Glutamatergic neuron (in vitro differentiated cells): ENCODE results near the gene C6orf89. TPM values are rescaled to one million over a fixed set of nuclear protein-coding genes. Genes with fewer than 3 reads are reported as not detected.

Experiments
- DNase-seq: peaks from one replicate; pipeline ENCODE4 v3.0.0; 2022
- H3K27ac Mint-ChIP-seq: one replicate; pipeline ENCODE4 v1.8.0; 2020; ENCODE audit warnings: mild to moderate bottlenecking, mixed read lengths, inconsistent platforms; ENCODE audit not compliant: unreplicated experiment
- H3K27me3 Mint-ChIP-seq: one replicate; pipeline ENCODE4 v1.8.0; 2020; ENCODE audit warnings: mild to moderate bottlenecking, moderate library complexity, mixed read lengths, inconsistent platforms; ENCODE audit not compliant: unreplicated experiment
- H3K36me3 Mint-ChIP-seq: one replicate; pipeline ENCODE4 v1.8.0; 2020; ENCODE audit warnings: mild to moderate bottlenecking, mixed read lengths, inconsistent platforms; ENCODE audit not compliant: unreplicated experiment
- H3K4me1 Mint-ChIP-seq: one replicate; pipeline ENCODE4 v1.8.0; 2020; ENCODE audit warnings: mild to moderate bottlenecking, low read depth, mixed read lengths, inconsistent platforms; ENCODE audit not compliant: unreplicated experiment
- H3K4me3 Mint-ChIP-seq: one replicate; pipeline ENCODE4 v1.8.0; 2020; ENCODE audit warnings: mild to moderate bottlenecking, mixed read lengths, inconsistent platforms; ENCODE audit not compliant: unreplicated experiment
- H3K9me3 Mint-ChIP-seq: one replicate; pipeline ENCODE4 v1.8.0; 2020; ENCODE audit warnings: mild to moderate bottlenecking, moderate library complexity, mixed read lengths, inconsistent platforms; ENCODE audit not compliant: unreplicated experiment
- CTCF ChIP-seq: fragments of 200-600 bp; sonication (generic); IDR thresholded peaks from one replicate; pipeline ENCODE4 v1.5.0; 2021; ENCODE audit not compliant: partially characterized antibody, unreplicated experiment
- total RNA-seq: library from RNA; stranded (reverse); fragmentation: NEBNext Ultra II Directional; extraction: Animal tissue kit (Norgen Biotek cat#: 25700); gene quantifications from one replicate; pipeline ENCODE4 v1.2.1, GENCODE V29; 2021; ENCODE audit not compliant: unreplicated experiment

C6orf89 gene
- total RNA-seq, 1 donor from 2014 or later, result 57.0 TPM

DNA sequence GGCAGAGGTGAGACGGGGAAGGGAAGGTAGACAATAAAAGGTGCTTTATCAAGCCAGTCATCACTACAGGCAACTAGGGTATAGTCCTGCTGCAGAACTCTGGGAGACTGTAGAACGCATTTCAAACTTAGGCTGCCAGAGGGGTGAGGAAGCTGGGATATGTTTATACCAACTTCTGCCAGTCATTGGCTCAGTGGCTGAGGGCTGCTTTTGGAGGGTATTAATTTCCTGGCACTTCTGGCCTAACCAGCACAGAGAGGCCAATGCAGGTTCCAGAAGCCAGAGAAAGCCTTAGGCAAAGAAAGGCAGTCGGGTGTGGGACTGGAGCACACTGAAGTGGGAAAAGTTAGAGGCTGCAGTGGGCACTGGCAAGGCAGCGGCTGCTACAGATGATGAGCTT lies 42.6 kb upstream of the C6orf89 start:
- TF ChIP-seq CTCF, result no peak
- no peak overlapping the region for H3K4me3 Mint-ChIP-seq
- no peak overlapping the region for H3K27ac Mint-ChIP-seq
- peaks cover 14% of the 10 kb centered on the region for H3K4me1 Mint-ChIP-seq
- no peak for DNase-seq
- H3K9me3 Mint-ChIP-seq, result peaks cover 15% of the 10 kb centered on the region
- no peaks in the 10 kb centered on the region for H3K36me3 Mint-ChIP-seq
- peaks cover 11% of the 10 kb centered on the region for H3K27me3 Mint-ChIP-seq

GRCh38 chr6:36844232-36845170 lies 41.3 kb upstream of the C6orf89 start:
- Mint-ChIP-seq H3K9me3 (peaks cover 13% of the 10 kb centered on the region), H3K4me1 (peaks cover 27% of the 10 kb centered on the region), H3K27ac (no peak overlapping the region), H3K36me3 (no peaks in the 10 kb centered on the region), H3K27me3 (peaks cover 6% of the 10 kb centered on the region), H3K4me3 (no peak overlapping the region)
- no peak for TF ChIP-seq CTCF
- no peak for DNase-seq

- H3K4me1 Mint-ChIP-seq, result peaks cover 35% of the 10 kb centered on the region
- no peaks in the 10 kb centered on the region for H3K36me3 Mint-ChIP-seq
- H3K9me3 Mint-ChIP-seq, result peaks cover 13% of the 10 kb centered on the region
- H3K4me3 Mint-ChIP-seq, result no peak overlapping the region
- no peak for DNase-seq
- no peak for TF ChIP-seq CTCF
- peaks cover 6% of the 10 kb centered on the region for H3K27me3 Mint-ChIP-seq
- no peak overlapping the region for H3K27ac Mint-ChIP-seq
Observed at GRCh38 chr6:36845233-36845632, 40.5 kb upstream of the C6orf89 start.

GRCh38 chr6:36847152-36847551 lies 38.6 kb upstream of the C6orf89 start:
- no peak overlapping the region for H3K4me3 Mint-ChIP-seq
- H3K9me3 Mint-ChIP-seq, result peaks cover 6% of the 10 kb centered on the region
- no peaks in the 10 kb centered on the region for H3K27me3 Mint-ChIP-seq
- no peak overlapping the region for H3K27ac Mint-ChIP-seq
- H3K4me1 Mint-ChIP-seq, result peaks cover 36% of the 10 kb centered on the region
- no peak for TF ChIP-seq CTCF
- no peaks in the 10 kb centered on the region for H3K36me3 Mint-ChIP-seq
- DNase-seq, result no peak

- peak overlapping the region; percentile 94 for H3K27ac Mint-ChIP-seq
- no peak for DNase-seq
Observed at GRCh38 chr6:36847991-36848390, 37.8 kb upstream of the C6orf89 start.

More at GRCh38 chr6:36847991-36848390, 37.8 kb upstream of the C6orf89 start:
- no peak for TF ChIP-seq CTCF
- Mint-ChIP-seq H3K36me3 (no peaks in the 10 kb centered on the region), H3K27me3 (no peaks in the 10 kb centered on the region), H3K4me1 (peaks cover 36% of the 10 kb centered on the region), H3K4me3 (peak overlapping the region; percentile 89), H3K9me3 (peaks cover 6% of the 10 kb centered on the region)
